Measurements from ENCODE around the gene FBLIM1.
A peak's percentile ranks its signal among the peaks of the same experiment; 100 is the strongest.

Gene FBLIM1

GRCh38 chr1:15765495-15766194, 7.0 kb downstream of the FBLIM1 start:
- DNase-seq: peak in 5 of 58 donors; percentile 13 to 25 (median 19)

GRCh38 chr1:15767941-15768340, 9.3 kb downstream of the FBLIM1 start:
- DNase-seq: no peak

DNA sequence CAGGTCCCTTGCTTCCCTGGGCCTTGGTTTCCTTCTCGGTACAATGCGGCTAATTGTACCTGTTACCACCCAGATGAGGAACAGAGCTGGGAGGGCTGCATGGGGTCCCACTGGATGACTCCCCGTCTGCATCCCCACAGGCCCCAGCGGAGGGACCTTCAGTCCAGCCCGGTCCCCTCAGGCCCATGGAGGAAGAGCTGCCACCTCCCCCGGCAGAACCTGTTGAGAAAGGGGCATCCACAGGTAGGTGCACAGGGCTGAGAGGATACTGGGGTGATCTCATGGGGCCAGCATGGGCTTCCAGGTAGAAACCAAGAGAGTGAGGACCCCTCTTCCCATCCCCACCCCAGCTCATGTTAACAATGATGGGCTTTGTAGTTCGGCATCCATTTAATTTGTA, 9.8 kb downstream of the FBLIM1 start:
- no peak for DNase-seq

- DNase-seq: no peak
Measured at GRCh38 chr1:15770313-15770962, 11.8 kb downstream of the FBLIM1 start.

DNA sequence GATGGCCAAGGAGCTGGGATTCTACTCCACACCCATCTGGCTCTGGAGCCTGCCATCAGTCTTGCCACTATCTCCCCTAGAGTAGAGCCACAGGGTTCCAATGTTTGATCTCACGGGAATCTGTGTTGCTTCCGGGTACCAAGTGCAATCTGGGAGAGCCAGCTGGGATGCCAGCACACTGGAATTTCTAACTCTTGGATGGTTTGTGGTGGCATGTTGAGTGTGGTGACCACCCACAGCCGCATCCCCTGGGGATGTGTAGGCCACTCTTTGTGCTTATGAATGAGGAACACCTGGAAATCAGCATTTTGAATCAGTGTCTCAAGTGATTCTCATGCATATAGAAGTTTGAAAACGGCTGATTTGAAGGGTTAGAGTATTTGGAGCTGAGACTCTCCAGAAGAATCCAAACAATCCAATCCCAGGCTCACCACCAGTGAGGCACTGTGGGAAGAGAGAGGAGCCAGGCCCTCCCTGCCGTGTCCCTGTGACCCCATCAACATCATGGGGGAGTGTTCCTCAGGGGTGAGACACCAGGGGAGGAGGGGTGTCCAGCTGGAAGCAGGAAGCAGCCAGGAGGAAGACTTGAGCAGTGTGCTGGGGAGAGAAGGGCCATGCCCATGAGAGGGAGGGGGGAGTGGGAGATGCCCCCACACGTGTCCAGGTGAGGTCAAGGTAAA, 13.4 kb downstream of the FBLIM1 start:
- DNase-seq: no peak

- DNase-seq: no peak
Measured at GRCh38 chr1:15775706-15776105, 17.1 kb downstream of the FBLIM1 start.

DNA sequence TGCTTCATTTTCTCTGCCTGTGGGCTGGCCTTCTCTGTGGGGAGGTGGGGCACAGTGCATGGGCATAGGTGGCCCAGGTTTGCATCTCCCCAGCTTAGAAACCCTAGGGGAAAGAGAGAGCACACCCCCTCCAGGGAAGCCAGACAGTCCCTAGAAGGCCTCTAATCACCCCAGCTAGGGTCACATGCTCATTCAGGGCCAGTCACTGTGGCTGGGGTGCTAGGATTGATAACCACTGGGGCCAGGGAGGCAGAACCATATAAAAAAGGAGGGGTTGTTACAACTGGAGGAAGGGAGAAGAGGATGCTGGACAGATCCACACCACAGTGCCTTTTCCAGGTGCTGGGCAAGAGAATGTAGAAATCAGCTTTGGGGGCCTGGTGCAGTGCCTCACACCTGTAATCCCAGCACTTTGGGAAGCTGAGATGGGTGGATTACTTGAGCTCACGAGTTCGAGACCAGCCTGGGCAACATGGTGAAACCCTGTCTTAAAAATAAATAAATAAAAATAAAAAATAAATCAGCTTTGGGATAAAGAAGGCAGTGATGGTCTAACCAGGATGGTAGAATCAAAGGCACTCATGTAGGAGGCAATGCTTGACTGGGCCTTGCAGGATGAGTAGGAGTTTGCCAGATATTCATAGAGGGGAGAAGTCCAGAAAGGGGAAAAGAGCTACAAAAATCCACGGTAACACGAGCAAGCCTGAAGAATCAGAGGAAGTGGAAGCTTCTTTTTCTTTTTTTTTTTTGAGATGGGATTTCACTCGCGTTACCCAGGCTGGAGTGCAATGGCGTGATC, 19.5 kb downstream of the FBLIM1 start:
- no peak for DNase-seq

DNA sequence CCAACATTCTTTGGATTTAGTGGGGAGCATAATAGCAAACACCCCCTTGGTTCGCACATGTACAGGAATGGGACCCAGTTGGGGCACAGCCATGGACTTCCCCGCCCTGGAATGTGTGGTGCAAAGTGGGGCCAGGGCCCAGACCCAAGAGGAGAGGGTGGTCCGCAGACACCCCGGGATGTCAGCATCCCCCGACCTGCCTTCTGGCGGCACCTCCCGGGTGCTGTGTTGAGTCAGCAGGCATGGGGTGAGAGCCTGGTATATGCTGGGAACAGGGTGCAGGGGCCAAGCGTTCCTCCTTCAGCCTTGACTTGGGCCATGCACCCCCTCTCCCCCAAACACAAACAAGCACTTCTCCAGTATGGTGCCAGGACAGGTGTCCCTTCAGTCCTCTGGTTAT, 27.1 kb downstream of the FBLIM1 start:
- DNase-seq: no peak

- DNase-seq: peak in 2 of 58 donors; percentile 2 to 3
Measured at GRCh38 chr1:15786581-15786980, 28.0 kb downstream of the FBLIM1 start.

DNA sequence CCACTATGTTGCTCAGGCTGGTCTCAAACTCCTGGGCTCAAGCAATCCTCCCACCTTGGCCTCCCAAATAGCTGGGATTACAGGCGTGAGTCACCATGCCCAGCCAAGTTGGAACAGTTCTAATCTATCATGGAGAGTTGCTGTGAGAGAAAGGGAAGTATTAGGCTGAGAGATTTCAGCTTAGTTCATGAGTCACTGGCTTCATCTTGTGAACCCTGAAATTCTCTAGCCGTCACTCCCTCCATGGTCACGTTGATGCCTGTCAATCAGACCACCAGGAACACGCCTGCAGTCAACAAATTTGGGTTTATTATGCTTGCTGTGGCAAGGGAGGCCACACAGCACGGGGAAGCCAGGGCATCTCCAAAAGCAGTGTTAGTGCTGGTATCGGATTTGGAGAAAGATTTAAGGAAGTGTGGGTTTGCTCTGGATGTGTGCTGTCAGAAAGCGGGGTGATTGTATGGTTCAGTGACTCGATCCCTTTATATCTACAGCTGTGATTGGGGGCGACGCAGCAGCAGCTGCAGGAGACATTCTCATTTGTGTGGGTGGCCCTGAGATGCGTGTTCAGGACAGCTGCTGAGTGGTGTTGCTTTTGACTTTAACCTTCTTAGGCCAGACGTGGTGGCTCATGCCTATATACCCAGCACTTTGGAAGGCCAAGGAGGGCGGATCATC, 30.2 kb downstream of the FBLIM1 start:
- no peak for DNase-seq

DNA sequence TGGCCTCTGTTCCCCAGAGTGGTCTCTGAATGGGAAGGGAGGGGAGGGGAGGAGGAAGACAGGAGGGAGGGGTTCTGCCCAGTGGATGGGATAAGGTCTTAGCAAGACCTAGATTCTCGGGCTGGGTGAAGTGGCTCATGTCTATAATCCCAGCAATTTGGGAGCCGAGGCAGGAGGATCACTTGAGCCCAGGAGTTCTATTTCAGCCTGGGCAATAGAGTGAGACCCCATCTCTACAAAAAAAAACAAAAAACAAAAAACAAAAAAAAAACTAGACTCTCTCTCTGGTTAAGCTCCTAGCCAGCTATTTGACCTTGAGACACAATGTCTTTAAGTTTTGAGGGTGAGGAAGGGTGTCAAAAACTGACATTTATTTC, 37.5 kb downstream of the FBLIM1 start:
- DNase-seq: no peak

DNA sequence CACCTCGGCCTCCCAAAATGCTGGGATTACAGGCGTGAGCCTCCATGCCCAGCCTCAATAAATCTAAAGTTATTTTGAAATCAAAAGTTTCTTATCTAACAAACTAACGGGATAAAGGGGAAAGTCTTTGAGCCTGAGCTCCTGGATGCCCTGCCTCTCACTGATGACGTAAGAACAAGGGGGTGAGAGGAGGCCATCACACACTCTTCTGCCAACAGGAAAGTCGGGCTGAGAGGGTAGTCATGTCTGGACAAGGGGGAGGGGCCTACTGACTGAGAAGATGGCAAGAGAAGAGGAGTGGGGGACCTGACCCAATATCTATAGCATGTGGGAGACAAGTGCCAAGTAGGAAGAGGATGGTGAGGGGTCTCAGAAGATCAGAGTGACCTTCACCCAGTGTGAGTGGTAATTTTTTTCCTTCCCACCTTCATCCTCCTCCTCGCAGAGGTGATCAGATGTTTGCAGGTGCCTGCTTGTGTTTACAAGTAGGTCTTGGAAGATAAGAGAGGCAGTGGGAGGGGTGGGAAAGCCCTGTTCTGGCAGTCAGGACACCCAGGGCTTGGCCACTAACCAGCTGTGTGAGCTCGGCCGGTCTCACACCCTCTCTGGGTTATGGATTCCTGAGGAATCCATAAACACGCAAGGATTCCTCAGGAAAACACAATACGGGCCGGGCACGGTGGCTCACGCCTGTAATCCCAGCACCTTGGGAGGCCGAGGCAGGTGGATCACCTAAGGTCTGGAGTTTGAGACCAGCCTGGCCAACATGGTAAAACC, 39.2 kb downstream of the FBLIM1 start:
- DNase-seq: no peak

GRCh38 chr1:15799004-15799867, 40.6 kb downstream of the FBLIM1 start:
- peak in 16 of 58 donors; percentile 4 to 76 (median 16) for DNase-seq

- peak in 4 of 58 donors; percentile 3 to 9 (median 5) for DNase-seq
Measured at GRCh38 chr1:15799928-15800835, 41.6 kb downstream of the FBLIM1 start.

- DNase-seq: no peak
Measured at GRCh38 chr1:15802234-15802965, 43.8 kb downstream of the FBLIM1 start.

DNA sequence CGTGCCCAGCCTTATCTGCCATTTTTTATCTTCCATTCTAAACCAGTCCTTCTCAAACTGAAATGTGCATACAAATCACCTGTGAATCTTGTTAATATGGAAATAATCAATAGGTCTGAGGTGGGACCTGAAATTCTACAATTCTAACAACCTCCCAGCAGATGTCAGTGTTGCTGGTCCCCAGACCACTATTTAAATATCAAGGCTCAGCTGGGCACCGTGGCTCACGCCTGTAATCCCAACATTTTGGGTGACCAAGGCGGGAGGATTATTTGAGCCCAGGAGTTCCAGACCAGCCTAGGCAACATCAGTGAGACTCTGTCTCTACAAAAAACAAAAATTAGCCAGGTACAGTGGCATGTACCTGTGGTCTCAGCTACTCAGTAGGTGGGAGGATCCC, 44.8 kb downstream of the FBLIM1 start:
- DNase-seq: peak in 3 of 58 donors; percentile 3 to 17 (median 11)

DNA sequence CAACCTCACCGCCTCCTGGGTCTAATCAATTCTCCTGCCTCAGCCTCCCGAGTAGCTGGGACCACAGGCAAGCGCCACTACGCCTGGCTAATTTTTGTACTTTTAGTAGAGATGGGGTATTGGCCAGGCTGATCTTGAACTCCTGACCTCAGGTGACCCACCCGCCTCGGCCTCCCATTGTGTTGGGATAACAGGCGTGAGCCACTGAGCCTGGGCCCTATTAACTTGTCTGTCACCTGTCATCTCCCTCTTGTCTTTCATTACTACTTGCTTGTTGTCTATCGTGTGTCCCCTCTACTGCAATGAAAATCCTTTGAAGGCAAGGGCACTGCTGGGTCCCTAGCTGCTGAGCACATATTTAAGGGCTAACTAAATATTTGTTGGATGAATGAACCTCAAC, 45.5 kb downstream of the FBLIM1 start:
- DNase-seq: no peak
